ENCODE data around the gene DYNC1I1.

The DYNC1I1 gene

DNA sequence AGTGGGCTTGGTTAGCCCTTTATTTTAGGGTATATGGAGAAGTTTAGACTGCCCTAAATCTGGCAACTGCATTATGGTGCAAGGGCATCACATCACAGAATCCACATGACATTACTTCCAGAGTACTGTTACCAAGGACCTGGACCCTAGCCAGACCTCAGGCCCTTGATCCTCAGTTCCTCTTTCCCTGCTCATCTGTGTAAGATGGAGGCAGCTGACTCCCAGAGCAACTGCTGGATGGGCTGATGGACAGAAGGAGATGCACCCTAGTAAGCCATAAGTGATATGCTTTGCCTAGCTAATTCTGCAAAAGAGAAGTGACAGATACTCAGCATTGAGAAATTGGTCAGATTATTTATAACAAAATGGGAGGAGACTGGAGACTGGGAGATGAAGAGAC lies 131.7 kb downstream of the DYNC1I1 start:
- H3K36me3 ChIP-seq (ENCODE audit: low read length), result no peaks in the 10 kb centered on the region
- no peak for TF ChIP-seq EZH2phosphoT487 (conservative IDR thresholded peaks at IDR 0.05; ENCODE audit: low read length)
- TF ChIP-seq, protein P1, sequence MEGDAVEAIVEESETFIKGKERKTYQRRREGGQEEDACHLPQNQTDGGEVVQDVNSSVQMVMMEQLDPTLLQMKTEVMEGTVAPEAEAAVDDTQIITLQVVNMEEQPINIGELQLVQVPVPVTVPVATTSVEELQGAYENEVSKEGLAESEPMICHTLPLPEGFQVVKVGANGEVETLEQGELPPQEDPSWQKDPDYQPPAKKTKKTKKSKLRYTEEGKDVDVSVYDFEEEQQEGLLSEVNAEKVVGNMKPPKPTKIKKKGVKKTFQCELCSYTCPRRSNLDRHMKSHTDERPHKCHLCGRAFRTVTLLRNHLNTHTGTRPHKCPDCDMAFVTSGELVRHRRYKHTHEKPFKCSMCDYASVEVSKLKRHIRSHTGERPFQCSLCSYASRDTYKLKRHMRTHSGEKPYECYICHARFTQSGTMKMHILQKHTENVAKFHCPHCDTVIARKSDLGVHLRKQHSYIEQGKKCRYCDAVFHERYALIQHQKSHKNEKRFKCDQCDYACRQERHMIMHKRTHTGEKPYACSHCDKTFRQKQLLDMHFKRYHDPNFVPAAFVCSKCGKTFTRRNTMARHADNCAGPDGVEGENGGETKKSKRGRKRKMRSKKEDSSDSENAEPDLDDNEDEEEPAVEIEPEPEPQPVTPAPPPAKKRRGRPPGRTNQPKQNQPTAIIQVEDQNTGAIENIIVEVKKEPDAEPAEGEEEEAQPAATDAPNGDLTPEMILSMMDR (IDR thresholded peaks at IDR 0.05; ENCODE audit: insufficient read depth, low read length, poor library complexity, severe bottlenecking), result no peak
- H3K79me2 ChIP-seq (ENCODE audit: insufficient read depth, low read length), result no peaks in the 10 kb centered on the region
- no peak overlapping the region for H3K27ac ChIP-seq (ENCODE audit: low read depth, low read length)
- no peak overlapping the region for H3K4me3 ChIP-seq (ENCODE audit: insufficient read depth, low read length, poor library complexity, severe bottlenecking)
- no peak overlapping the region for H2AFZ ChIP-seq (ENCODE audit: low read depth, low read length, severe bottlenecking)
- H3K27me3 ChIP-seq (ENCODE audit: low read length), result no peaks in the 10 kb centered on the region
- H3F3A ChIP-seq (ENCODE audit: insufficient read depth), result no peaks in the 10 kb centered on the region
- H3K4me2 ChIP-seq (ENCODE audit: low read depth, low read length, poor library complexity, severe bottlenecking), result no peak overlapping the region
- no peak overlapping the region for H3K9ac ChIP-seq (ENCODE audit: low read length)
- H4K20me1 ChIP-seq (ENCODE audit: low read depth, low read length), result no peaks in the 10 kb centered on the region
- H3K9me3 ChIP-seq (ENCODE audit: insufficient read depth, low read length), result no peaks in the 10 kb centered on the region
- H3K9me2 ChIP-seq (replicated peaks; ENCODE audit: insufficient read depth, low read length), result no peaks in the 10 kb centered on the region

DNA sequence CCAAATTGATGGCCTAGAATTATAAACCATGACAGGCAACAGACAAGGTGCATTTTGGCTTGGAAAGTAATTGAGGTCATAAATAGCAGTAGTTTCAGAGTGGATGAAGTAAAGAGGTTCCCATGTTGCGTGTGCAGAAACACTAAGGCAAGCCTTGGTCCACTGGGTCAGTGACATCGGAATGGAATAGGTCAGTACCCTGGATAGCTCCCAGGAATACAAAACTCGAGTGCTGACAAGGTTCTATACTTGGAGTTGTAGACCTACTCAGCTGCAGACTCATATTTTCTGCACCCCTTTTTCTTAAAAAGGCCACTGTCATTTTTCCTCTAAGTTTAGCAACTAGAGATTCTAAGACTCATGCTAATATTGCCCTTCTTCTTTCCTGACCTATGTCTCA lies 132.8 kb downstream of the DYNC1I1 start:
- no peaks in the 10 kb centered on the region for H4K20me1 ChIP-seq (ENCODE audit: low read depth, low read length)
- no peaks in the 10 kb centered on the region for H3F3A ChIP-seq (ENCODE audit: insufficient read depth)
- H3K9ac ChIP-seq (ENCODE audit: low read length), result no peak overlapping the region
- H3K27me3 ChIP-seq (ENCODE audit: low read length), result no peaks in the 10 kb centered on the region
- TF ChIP-seq EZH2phosphoT487 (conservative IDR thresholded peaks at IDR 0.05; ENCODE audit: low read length), result no peak
- TF ChIP-seq, protein P1 (IDR thresholded peaks at IDR 0.05; ENCODE audit: insufficient read depth, low read length, poor library complexity, severe bottlenecking), result no peak
- no peaks in the 10 kb centered on the region for H3K9me3 ChIP-seq (ENCODE audit: insufficient read depth, low read length)
- H2AFZ ChIP-seq (ENCODE audit: low read depth, low read length, severe bottlenecking), result no peak overlapping the region
- H3K36me3 ChIP-seq (ENCODE audit: low read length), result no peaks in the 10 kb centered on the region
- no peak overlapping the region for H3K27ac ChIP-seq (ENCODE audit: low read depth, low read length)
- no peaks in the 10 kb centered on the region for H3K9me2 ChIP-seq (replicated peaks; ENCODE audit: insufficient read depth, low read length)
- no peak overlapping the region for H3K4me2 ChIP-seq (ENCODE audit: low read depth, low read length, poor library complexity, severe bottlenecking)
- H3K4me3 ChIP-seq (ENCODE audit: insufficient read depth, low read length, poor library complexity, severe bottlenecking), result no peak overlapping the region
- no peaks in the 10 kb centered on the region for H3K79me2 ChIP-seq (ENCODE audit: insufficient read depth, low read length)

DNA sequence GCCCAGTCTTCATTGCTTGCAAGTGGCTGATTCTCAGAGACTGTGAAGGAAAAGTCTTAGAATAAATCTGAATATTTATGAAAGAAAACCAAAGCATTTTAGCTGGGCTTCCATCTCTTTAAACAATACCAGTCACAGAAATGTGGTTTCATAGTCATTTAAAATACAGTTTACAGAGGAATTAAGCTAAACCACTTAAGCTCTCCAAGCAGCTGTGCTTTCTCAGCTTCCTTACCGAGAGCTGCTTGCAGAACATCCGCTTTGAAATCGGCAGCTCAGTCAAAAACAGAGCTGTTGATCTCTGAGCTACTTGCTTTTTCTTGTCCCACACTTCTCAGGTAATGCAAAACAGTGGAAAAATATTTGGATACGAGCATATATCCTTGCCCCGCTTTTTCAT lies 134.5 kb downstream of the DYNC1I1 start:
- Histone ChIP-seq H3K36me3 (ENCODE audit: low read length) (no peaks in the 10 kb centered on the region), H3K27me3 (ENCODE audit: low read length) (no peaks in the 10 kb centered on the region), H3K9me2 (replicated peaks; ENCODE audit: insufficient read depth, low read length) (no peaks in the 10 kb centered on the region), H3F3A (ENCODE audit: insufficient read depth) (no peaks in the 10 kb centered on the region), H2AFZ (ENCODE audit: low read depth, low read length, severe bottlenecking) (no peak overlapping the region), H3K79me2 (ENCODE audit: insufficient read depth, low read length) (no peaks in the 10 kb centered on the region), H4K20me1 (ENCODE audit: low read depth, low read length) (no peaks in the 10 kb centered on the region), H3K4me3 (ENCODE audit: insufficient read depth, low read length, poor library complexity, severe bottlenecking) (no peak overlapping the region), H3K4me2 (ENCODE audit: low read depth, low read length, poor library complexity, severe bottlenecking) (no peak overlapping the region), H3K27ac (ENCODE audit: low read depth, low read length) (no peak overlapping the region), H3K9ac (ENCODE audit: low read length) (no peak overlapping the region), H3K9me3 (ENCODE audit: insufficient read depth, low read length) (no peaks in the 10 kb centered on the region)
- no peak for TF ChIP-seq EZH2phosphoT487 (conservative IDR thresholded peaks at IDR 0.05; ENCODE audit: low read length)
- TF ChIP-seq, protein P1 (IDR thresholded peaks at IDR 0.05; ENCODE audit: insufficient read depth, low read length, poor library complexity, severe bottlenecking), result no peak
